HK-2 (cell line): Measurements from ENCODE around the gene SCGB1D2.
"Not testable (repeated sequence)": the region's sequence is repeated elsewhere in the genome, so short reads cannot be mapped to it uniquely, and the experiment has no call there.

Source experiments
- DNase-seq: peaks from one replicate; pipeline ENCODE4 v3.0.0-alpha.2; 2018; ENCODE audit not compliant: unreplicated experiment

SCGB1D2 gene

GRCh38 chr11:62242021-62242420 lies at the start of gene SCGB1D2:
Gene SCGB1D2 (plus strand): TSS chr11:62242239. CDS start chr11:62242308, 69 bp downstream.
- DNase-seq = no peak

DNA sequence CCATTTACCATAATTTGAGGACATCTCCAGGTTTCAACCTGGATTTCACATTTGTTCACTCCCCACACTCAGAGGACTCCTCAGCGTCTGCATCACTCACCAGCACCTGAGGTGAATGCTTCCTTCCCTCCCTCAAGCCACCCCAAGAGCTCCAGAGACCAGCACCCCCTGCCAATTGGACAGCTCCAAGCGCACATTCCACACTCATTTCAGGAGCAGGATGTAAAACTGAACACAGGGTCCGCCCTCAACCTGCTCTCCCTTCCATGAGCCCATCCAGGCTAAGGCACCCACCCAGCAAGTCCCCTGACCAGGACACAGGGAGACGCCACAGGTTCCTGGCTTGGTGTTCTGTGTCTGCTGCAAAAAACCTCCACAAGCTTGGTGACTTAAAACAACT lies 48.1 kb upstream of the SCGB1D2 start:
- no peak for DNase-seq

DNA sequence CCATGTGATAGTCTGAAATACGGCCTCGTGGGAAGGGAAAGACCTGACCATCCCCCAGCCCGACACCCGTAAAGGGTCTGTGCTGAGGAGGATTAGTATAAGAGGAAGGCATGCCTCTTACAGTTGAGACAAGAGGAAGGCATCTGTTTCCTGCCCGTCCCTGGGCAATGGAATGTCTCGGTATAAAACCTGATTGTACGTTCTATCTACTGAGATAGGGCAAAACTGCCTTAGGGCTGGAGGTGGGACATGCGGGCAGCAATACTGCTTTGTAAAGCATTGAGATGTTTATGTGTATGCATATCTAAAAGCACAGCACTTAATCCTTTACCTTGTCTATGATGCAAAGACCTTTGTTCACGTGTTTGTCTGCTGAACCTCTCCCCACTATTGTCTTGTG lies 47.0 kb upstream of the SCGB1D2 start:
- DNase-seq = not testable (repeated sequence)

DNA sequence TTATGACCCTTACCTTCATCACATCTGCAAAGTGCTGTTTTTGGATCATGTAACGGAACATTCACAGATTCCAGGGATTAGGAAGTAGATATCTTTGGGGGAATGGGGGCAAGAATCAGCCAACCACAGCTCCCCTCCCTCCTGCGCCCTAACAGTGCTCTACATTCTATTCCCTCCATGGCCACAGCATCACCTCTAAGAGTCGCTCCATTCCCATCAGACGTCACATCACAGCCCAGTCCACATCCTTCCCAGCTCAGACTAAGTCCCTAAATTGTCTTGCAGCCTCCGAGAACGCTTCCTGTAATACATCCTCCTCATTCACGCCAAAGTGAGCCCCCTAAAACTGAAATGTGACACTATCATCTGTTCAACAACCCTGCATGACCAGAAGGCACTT lies 46.1 kb upstream of the SCGB1D2 start:
- DNase-seq = no peak

GRCh38 chr11:62197400-62197799 lies 44.6 kb upstream of the SCGB1D2 start:
- not testable (repeated sequence) for DNase-seq

- no peak for DNase-seq
Observed at GRCh38 chr11:62201376-62201775, 40.7 kb upstream of the SCGB1D2 start.

GRCh38 chr11:62202910-62203309 lies 39.1 kb upstream of the SCGB1D2 start:
- DNase-seq = no peak

GRCh38 chr11:62204430-62204829 lies 37.6 kb upstream of the SCGB1D2 start:
- DNase-seq = no peak

- no peak for DNase-seq
Observed at GRCh38 chr11:62205441-62205840, 36.6 kb upstream of the SCGB1D2 start.

DNA sequence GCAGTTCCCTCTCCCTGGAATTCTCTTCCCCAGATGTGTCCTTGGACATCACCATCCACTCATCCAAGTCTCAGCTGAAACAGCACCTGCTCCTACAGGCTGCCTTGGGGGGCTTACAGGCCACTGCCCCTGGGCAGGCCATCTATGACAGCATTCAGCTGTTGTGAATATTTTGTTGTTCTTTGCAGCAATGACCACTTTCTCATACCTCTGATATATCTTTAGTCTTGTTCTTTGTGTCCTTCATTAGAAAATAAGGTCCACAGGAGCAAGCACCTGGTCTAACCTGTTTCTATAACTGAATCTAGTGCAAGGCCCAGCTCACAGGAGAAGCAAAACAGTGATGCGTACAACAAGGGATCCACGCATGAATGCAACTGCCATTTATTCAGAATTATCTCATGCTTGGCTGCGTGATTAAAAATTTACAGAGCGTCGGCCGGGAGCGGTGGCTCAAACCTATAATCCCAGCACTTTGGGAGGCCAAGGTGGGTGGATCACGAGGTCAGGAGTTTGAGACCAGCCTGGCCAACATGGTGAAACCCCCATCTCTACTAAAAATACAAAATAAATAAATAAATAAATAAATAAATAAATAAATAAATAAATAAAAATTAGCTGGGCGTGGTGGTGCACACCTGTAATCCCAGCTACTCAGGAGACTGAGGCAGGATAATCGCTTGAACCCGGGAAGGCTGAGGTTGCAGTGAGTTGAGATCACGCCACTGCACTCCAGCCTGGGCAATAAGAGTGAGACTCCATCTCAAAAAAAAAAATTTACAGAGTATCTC lies 35.6 kb upstream of the SCGB1D2 start:
- DNase-seq = not testable (repeated sequence)

DNA sequence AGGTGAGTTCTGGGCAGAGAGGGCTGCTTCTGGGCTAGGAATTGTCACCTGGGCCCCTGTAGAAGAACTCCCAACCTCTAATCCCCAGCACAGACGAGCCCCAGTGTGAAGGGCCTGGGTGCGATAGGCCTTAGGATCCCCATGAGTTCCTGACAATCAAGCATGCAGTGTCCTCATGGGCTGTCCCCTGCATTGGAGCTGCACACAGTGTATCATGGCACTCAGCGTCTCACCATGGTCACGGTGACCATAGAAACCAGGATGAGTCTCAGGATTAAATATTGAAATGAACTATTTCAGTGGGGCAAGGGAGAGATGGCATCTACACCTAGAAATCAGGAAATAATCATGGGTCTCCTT lies 33.3 kb upstream of the SCGB1D2 start:
- DNase-seq = no peak

- DNase-seq = no peak
Observed at GRCh38 chr11:62217191-62217748, 24.8 kb upstream of the SCGB1D2 start.

DNA sequence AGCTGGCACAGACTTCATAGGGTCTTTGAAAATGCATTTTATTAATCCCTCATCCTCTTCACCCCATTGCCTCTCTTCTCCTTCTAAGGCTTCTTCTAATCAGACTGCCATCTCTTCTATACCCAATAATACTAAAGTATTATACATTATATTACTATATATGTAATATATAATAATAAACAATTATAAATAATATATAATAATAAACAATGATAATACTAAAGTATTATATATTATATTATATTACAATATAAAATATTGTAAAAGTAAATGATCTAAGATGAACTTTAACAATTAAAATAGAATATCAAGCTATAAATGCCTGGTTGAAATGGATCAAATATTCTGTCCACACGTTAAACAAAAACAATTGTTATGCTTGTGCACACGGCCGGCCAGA lies 20.5 kb upstream of the SCGB1D2 start:
- no peak for DNase-seq

GRCh38 chr11:62223095-62223494 lies 18.9 kb upstream of the SCGB1D2 start:
- DNase-seq = no peak

GRCh38 chr11:62233730-62234129 lies 8.3 kb upstream of the SCGB1D2 start:
- DNase-seq = no peak

DNA sequence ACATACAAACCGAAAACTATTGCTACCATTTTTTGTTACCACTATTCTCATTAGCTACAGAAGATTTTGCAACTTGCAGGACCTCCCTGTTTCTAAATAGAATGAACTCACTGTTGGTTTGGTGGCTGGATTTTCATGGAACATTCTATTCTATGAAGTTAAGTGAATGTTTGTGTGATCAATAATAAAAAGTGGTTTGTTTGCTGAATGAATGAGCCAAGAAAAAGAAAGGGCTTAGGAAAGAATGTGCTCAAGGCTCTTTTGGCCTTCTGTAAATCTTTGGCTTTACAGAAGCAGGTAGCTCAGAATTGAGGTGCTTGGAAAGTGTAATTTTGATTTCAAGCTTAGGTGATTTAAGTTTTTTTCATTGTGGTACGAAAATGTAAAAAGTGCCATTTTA lies 5.9 kb upstream of the SCGB1D2 start:
- DNase-seq = no peak

- DNase-seq = no peak
Observed at GRCh38 chr11:62237499-62237898, 4.5 kb upstream of the SCGB1D2 start.

DNA sequence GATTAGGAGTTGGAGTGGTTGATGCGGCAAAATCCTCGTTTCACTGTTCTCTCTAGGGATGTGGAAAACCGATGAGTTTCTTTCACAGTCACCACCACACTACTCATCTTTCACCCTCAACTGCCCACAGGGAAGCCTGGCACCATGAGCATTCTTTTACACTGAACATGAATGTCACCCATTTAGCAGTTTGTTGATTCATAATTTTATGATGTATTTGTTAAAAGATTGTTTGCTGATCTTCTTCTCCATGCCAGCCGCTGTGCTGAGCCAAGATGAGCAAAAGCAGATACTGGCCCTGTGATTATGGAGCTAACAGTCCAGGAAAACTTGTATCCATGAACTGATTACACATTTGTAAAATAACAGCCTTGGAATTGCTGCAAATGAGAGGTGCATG lies 3.9 kb upstream of the SCGB1D2 start:
- no peak for DNase-seq

DNA sequence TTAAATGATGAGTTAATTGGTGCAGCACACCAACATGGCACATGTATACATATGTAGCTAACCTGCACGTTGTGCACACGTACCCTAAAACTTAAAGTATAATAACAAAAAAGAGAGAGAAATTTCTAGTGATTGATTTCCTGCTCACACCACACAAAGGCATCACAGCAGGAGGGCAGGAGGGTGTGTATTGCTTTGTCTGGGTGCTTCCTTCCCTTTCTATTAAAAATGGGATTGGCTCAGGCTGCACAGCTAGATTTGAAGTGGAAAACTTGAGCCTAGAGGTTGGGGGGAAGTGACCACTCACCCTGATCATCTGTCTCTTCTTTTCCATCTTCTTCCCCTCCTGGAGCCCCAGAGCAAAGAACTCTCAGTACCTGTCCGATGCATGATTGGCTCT lies 944 bp upstream of the SCGB1D2 start:
- DNase-seq = no peak

- peak; percentile 7 for DNase-seq
Observed at GRCh38 chr11:62245271-62245753, 3.3 kb downstream of the SCGB1D2 start.

DNA sequence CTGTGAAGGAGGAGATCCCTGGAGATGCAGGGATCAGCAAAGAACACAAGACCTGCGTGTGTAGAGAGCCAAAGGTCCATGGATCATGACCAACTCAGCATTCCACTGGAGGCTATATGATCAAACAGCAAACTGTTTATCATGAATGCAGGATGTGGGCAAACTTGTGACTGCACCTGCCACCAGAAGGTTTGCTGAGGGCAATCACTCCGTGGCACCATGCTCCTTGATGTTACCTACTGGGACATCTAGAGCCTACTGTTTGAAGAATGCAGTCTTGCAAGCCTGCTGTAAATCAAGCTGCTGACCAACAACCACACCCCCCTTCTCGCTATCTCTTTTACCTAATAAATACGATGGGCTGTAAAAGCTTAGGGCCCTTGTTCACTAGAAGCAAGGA lies 9.7 kb downstream of the SCGB1D2 start:
- no peak for DNase-seq

DNA sequence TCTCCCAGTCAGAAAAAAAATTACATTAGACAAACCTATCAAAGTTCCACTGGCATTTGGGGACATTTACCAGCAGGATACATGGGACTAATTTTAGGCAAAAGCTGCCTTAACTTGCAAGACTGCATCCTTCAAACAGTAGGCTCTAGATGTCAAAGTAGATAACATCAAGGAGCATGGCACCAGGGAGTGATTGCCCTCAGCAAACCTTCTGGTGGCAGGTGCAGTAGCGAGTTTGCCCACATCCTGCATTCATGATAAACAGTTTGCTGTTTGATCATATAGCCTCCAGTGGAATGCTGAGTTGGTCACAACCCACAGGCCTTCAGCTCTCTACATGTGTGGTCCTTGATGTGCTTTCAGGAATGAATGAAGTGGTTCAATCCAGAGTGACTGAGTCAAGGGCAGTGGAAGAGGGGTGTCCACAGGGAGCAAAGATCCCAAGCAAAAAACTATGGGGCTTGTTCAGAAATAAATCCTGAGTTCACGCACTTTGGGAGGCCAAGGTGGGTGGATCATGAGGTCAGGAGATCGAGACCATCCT lies 12.0 kb downstream of the SCGB1D2 start:
- DNase-seq = no peak

GRCh38 chr11:62256281-62256680 lies 14.2 kb downstream of the SCGB1D2 start:
- no peak for DNase-seq
